Measurements from ENCODE around the gene ABCF3.

The ABCF3 gene

DNA sequence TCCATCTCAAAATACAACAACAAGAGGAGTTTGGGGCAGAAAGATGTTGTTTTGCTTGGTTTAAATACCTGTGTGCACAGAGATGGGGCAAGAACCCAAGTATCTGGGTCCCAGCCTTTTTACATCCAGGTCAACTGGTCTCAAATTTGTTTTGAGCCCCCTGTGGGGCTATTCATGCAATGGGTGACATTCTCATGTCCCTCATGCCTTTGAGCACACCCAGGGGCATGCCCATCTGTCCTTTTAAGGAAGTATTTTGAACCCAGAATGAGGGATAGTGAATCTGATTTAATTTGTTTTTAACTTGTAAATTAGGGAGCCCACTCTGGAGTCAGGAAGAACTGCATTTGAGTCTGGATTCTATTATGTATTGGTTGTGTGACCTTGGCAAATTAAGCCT is 14.8 kb downstream of the ABCF3 start:
- in situ Hi-C loops (cut with HindIII; ENCODE audit: low pct_unique_long_range_greater_than_20kb, low sequenced_read_pairs): no loop called here
- DNase-seq (ENCODE audit: low read depth in 1 of 2, low spot score in 1 of 2): no peak
- TF ChIP-seq JUND (IDR thresholded peaks at IDR 0.05; ENCODE audit: low read depth): no peak

DNA sequence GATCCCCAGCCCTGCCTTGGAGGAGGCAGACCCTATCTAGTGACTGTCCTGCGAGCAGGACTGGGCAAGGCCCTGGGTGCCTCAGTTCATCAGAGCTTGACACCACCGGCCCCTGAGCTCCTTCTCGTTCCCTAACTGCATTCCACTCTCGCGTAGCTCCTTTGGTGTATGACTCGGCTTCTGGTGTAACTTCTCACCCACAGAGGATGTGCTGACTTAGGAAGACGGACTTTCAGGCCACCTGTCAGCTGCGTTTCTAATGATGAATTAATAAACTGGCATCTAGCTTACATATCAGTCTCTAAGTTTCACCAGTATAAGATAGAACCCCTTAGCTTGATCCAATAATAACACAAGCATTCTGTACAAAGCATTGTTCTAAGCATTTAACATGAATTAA is 17.5 kb downstream of the ABCF3 start:
- no peak for DNase-seq (ENCODE audit: low read depth in 1 of 2, low spot score in 1 of 2)
- TF ChIP-seq JUND (IDR thresholded peaks at IDR 0.05; ENCODE audit: low read depth): no peak
- in situ Hi-C loops (cut with HindIII; ENCODE audit: low pct_unique_long_range_greater_than_20kb, low sequenced_read_pairs): no loop called here

DNA sequence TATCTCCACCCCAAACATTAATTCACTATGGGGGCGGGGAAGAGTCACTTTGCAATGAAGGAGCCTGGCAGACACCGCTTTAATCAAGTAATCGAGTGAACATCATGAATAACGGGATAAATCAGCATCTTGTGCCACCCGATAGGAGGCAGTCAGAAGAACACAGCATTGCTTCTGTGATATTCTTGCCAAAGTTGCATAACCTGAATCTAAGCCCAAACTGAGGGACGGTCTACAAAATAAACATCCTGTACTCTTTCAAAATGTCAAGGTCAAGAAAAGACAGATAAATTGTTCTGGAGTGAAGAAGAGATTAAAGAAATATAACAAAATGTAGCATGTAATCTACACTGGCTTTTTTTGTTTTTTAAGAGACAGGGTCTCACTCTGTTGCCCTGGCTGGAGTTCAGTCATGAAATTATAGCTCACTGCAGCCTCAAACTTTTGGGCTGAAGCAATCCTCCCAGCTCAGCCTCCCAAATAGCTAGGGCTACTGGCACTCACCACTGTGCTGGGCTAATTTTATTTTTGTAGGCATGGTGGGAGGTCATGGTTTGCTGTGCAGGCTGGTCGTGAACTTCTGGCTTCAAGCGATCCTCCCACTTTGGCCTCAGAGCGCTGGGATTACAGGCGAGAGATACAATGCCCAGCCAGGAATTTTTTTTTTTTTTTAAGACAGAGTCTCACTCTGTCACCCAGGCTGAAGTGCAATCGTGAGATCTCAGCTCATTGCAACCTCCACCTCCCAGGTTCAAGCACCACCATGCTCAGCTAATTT is 23.3 kb downstream of the ABCF3 start:
- DNase-seq (ENCODE audit: low read depth in 1 of 2, low spot score in 1 of 2): no peak

DNA sequence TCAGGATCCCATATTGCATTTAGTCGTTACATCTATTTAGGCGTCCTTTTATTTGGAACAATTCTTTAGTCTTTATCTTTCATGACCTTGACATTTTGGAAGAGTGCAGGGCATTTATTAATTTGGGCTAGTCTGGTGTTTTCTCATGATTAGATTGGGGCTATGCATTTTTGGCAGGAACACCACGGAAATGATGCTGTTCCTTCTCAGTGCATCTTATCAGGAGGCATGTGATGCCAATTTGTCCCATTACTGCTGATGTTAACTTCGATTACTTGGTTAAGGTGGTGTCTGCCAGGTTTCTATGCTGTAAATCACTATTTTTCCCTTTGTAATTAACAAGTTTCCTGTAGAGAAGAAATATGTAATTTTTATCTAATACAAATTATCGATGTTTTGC is 25.3 kb downstream of the ABCF3 start:
- no peak for TF ChIP-seq JUND (IDR thresholded peaks at IDR 0.05; ENCODE audit: low read depth)
- in situ Hi-C loops (cut with HindIII; ENCODE audit: low pct_unique_long_range_greater_than_20kb, low sequenced_read_pairs): no loop called here
- DNase-seq (ENCODE audit: low read depth in 1 of 2, low spot score in 1 of 2): no peak

More for the DNA sequence above, 23.3 kb downstream of the ABCF3 start:
- in situ Hi-C loops (cut with HindIII; ENCODE audit: low pct_unique_long_range_greater_than_20kb, low sequenced_read_pairs): no loop called here
- TF ChIP-seq JUND (IDR thresholded peaks at IDR 0.05; ENCODE audit: low read depth): no peak

DNA sequence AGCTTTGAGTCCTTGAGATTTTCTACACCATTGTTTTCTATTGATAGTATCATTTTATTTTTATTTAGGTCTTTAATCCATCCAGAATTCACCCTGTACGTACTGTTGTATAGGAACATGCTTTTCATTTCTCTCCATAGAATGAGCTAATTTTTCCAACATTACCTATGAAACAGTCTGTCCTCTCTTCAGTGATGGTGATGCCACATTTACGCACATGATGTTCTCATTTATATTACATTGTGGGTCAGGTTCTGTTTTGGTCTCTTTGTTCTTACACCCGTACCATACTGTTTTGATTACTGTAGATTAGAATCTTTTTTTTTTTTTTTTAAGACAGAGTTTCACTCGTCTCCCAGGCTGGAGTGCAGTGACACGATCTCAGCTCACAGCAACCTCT is 25.7 kb downstream of the ABCF3 start:
- DNase-seq (ENCODE audit: low read depth in 1 of 2, low spot score in 1 of 2): no peak
- TF ChIP-seq JUND (IDR thresholded peaks at IDR 0.05; ENCODE audit: low read depth): no peak
- in situ Hi-C loops (cut with HindIII; ENCODE audit: low pct_unique_long_range_greater_than_20kb, low sequenced_read_pairs): no loop called here

DNA sequence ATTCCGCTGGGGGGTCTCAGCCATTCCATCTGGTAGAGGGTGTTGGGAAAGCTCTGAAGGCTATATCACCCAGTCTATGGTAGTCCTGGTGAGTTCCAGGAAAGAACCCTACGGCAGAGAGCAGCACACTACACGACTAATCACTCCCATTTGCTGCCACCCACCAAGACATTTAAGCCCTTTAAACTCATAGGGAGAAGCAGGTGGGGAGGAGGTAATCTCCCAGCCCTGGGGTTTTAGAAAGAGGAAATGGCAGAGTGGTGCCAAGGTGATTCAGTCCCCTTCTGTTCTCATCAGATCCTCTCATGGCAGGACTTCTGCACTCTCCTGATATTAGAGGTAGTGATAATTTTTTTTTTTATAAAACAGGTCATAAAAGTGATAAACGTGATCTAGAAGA is 32.8 kb downstream of the ABCF3 start:
- in situ Hi-C loops (cut with HindIII; ENCODE audit: low pct_unique_long_range_greater_than_20kb, low sequenced_read_pairs): no loop called here
- no peak for TF ChIP-seq JUND (IDR thresholded peaks at IDR 0.05; ENCODE audit: low read depth)
- no peak for DNase-seq (ENCODE audit: low read depth in 1 of 2, low spot score in 1 of 2)

DNA sequence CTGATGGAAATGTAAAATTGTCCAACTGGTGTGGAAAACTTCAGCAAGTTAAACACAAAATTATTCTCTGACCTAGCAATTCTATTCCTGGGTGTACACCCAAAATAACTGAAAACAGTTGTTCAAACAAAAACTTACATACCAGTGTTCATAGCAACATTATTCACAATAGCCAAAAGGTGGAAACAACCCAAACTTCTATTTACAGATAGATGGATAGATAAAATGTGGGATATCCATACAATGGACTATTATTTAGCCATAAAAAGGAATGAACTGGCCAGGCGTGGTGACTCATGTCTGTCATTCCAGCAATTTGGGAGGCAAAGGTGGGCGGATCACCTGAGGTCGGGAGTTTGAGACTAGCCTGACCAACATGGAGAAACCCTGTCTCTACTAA is 36.5 kb downstream of the ABCF3 start:
- in situ Hi-C loops (cut with HindIII; ENCODE audit: low pct_unique_long_range_greater_than_20kb, low sequenced_read_pairs): no loop called here
- no peak for TF ChIP-seq JUND (IDR thresholded peaks at IDR 0.05; ENCODE audit: low read depth)
- DNase-seq (ENCODE audit: low read depth in 1 of 2, low spot score in 1 of 2): peak in 1 of 2 experiments; percentile 63

DNA sequence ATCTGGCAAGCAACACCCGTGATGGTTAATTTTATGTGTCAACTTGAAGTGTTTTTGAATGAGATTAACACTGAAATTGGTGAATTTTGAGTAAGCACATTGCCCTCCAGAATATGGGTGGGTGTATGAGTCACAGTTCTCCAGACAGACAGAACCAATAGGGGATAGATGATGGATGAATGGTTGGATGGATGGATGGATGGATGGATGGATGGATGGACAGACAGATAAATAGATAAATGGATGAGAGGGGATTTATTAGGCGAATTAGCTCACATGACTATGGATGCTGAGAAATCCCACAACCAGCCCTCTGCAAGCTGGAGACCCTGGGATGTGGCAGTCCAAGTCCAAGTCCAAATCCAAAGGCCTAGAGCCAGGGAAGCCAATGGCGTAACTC is 37.9 kb downstream of the ABCF3 start:
- no peak for TF ChIP-seq JUND (IDR thresholded peaks at IDR 0.05; ENCODE audit: low read depth)
- in situ Hi-C loops (cut with HindIII; ENCODE audit: low pct_unique_long_range_greater_than_20kb, low sequenced_read_pairs): no loop called here
- DNase-seq (ENCODE audit: low read depth in 1 of 2, low spot score in 1 of 2): no peak

DNA sequence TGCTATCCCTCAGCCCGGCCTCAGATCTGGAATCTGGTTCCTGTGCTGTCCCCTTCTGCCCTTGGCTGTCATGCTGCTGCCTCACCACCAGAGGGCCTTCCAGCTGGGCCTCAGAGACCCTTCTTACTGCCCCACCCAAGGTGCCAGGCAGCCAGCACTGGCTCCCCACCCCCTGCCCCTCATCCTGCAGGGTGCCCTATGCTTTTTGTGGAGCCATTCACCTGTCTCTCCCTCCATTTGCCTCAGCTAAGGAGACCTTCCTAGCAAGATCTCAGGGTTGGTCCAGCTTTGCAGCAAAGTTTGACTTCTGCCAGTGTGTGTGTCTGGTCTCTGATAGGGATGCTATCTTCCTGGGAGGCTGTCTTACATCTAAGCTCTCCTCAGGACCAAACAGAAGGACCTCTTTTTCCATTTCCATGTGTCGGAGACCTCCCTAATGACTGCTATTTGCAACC is 41.5 kb downstream of the ABCF3 start:
- peak; percentile 59 to 87 for DNase-seq (ENCODE audit: low read depth in 1 of 2, low spot score in 1 of 2)
- TF ChIP-seq JUND (IDR thresholded peaks at IDR 0.05; ENCODE audit: low read depth): no peak
- in situ Hi-C loops (cut with HindIII; ENCODE audit: low pct_unique_long_range_greater_than_20kb, low sequenced_read_pairs): no loop called here

DNA sequence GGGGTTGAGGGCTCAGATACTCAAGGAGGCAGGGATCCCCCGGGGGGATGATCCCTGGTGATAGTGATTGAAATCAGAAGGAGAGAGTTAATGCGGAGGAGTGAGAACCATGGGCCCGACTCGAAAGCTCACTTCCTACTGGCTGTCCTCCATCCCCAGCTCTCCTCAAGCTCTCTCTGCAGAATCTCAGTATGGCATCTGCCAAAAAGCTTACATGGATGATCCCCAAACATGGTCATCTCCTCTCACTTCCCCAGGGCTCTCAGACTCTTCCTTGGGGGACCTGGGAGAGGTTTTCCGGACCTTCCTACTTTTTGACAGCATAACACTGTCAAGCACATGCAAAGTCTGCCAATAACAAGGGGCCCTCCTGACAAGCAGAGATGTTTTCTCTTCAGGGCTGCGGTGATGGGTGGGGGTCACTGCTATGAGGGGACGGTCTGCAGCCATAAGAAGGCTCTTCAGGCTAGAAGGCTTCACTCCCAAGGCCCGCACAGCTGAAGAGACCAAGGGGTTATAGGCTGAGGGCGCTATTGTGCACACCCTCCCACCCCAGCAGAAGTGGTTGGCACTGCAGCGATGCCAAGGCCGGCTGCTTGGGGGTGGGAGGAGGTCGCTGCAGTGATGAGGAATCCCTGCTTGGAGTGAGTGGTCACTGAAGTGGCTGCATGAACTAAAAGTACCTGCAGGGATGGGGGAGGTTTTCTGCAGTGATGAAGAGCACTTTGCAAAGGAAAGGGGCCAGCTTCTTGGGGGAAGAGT is 42.6 kb downstream of the ABCF3 start:
- TF ChIP-seq JUND (IDR thresholded peaks at IDR 0.05; ENCODE audit: low read depth): no peak
- DNase-seq (ENCODE audit: low read depth in 1 of 2, low spot score in 1 of 2): no peak
- in situ Hi-C loops (cut with HindIII; ENCODE audit: low pct_unique_long_range_greater_than_20kb, low sequenced_read_pairs): no loop called here

DNA sequence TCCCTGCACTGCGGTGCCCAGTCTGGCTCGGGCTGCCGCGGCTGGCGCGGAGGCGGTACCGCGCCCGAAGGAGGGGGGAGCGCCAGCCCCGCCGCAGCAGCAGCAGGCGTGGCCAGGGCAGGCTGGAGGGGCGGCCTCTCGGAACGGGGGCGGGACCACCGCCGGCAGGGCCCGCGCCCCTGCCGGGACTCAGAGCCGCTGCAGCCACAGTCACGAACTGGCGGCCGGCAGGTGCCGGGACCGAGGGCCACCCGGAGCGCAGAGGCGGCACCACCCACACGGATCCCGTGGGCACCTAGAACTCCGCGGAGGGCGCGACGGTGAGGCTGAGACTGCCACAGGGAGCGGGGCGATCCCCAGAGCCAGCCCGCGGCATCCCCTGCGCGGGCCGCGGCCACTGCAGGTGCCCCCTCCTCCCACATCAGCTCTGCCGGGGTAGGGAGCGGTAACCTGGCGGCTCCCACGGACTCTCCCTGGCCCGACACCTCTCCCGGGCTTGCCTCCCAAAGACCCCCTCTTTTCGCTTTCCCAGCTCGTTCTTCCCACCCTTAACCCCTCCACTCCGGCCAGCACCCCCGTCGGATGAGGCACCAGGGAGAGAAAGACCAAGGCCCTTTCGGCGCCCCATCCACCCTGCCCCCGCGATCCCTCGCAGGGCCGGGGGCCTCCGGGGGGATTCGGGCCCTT is 43.5 kb downstream of the ABCF3 start, which contains the start of gene VWA5B2:
Gene VWA5B2, plus strand, starts transcription at position 192 of the 687 bp plus-strand sequence. CDS start 944 bp downstream, outside the sequence.
- DNase-seq (ENCODE audit: low read depth in 1 of 2, low spot score in 1 of 2): peak; percentile 90 to 100
- in situ Hi-C loops (cut with HindIII; ENCODE audit: low pct_unique_long_range_greater_than_20kb, low sequenced_read_pairs): no loop called here

DNA sequence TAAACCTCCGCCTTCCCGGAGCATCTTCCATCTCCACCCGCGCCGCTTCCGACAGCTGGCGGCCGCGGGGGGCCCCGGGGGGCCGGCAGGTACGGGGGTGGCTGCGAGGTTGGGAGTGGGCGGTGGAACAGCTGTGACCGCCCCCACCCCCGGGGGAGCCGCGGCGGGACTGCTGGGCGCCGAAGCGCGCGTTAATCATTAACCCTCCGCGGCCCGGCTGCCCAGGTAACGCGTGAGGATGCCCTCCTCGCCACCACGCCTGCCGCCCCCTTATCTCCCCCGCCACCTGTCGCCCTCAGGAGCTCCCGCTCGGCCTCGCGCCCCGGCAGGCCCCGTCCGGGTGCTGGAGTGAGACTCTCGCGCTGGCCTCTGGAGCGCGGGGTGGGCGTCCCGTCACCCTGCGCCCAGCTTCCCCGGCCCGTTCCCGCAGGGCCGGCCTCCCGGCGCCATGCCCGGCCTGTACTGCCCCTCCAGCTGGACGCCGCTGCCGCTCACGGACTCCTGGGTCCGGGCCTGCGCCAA is 44.1 kb downstream of the ABCF3 start:
- no peak for TF ChIP-seq JUND (IDR thresholded peaks at IDR 0.05; ENCODE audit: low read depth)
- no peak for DNase-seq (ENCODE audit: low read depth in 1 of 2, low spot score in 1 of 2)
- in situ Hi-C loops (cut with HindIII; ENCODE audit: low pct_unique_long_range_greater_than_20kb, low sequenced_read_pairs): no loop called here

More for the DNA sequence above, 43.5 kb downstream of the ABCF3 start, which contains the start of gene VWA5B2:
- TF ChIP-seq JUND (IDR thresholded peaks at IDR 0.05; ENCODE audit: low read depth): no peak

All from T47D (cell line).